Measurements from ENCODE around the gene SH2B3. TPM values are rescaled to one million over a fixed set of nuclear protein-coding genes. Genes with fewer than 3 reads are reported as not detected.

Gene SH2B3
- total and polyA plus RNA-seq, 9 of the 15 experiments (the other 6 are each of a cell fraction or from before 2014, with no cell fraction given) = 10.8 to 75.3 (median 37.4) TPM

DNA sequence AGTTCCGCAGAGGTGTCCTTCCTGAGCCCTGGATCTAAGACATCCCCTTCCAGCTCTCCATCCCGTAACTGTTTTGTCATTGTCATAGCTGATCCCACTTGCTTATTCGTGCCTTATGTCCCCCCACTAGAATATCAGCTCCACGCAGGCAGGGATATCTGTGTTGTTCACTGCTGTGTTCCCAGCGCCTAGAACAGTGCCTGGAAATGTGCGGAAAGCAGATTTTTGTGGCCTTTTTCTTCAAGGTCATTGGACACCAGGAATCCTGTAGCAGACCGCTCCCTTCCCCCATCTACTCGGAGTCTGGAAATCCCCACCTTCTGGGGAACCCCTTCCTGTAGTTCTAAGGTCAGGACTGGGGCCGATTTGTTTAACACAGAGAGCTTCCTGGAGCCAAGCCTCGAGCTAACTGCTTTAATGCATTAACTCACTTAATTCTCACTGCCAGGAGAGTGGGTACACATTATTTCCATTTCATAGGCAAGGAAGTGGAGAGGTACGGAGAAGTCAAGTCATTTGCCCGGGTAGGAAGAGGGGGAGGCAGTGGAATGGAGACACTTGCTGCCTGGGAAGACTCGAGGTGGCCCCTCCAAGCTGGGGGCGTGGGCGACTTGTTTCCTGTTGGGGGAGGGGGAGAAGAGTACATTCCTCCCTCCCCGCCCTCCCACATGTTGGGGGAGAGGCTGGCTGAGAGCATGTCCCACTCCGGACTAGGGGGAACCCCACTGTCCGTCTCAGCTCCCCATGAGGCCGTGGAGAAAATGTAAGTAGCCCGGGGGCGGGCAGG, 1.2 kb upstream of the SH2B3 start (continued):
- TF ChIP-seq ZNF644 (tag; IDR thresholded peaks at IDR 0.05; ENCODE audit: low read depth) = peak; percentile 76; the same call in 1 of the 2 replicates
- TF ChIP-seq BRD9 (IDR thresholded peaks at IDR 0.05; ENCODE audit: low read depth, partially characterized antibody) = no peak
- TF ChIP-seq, protein P1, sequence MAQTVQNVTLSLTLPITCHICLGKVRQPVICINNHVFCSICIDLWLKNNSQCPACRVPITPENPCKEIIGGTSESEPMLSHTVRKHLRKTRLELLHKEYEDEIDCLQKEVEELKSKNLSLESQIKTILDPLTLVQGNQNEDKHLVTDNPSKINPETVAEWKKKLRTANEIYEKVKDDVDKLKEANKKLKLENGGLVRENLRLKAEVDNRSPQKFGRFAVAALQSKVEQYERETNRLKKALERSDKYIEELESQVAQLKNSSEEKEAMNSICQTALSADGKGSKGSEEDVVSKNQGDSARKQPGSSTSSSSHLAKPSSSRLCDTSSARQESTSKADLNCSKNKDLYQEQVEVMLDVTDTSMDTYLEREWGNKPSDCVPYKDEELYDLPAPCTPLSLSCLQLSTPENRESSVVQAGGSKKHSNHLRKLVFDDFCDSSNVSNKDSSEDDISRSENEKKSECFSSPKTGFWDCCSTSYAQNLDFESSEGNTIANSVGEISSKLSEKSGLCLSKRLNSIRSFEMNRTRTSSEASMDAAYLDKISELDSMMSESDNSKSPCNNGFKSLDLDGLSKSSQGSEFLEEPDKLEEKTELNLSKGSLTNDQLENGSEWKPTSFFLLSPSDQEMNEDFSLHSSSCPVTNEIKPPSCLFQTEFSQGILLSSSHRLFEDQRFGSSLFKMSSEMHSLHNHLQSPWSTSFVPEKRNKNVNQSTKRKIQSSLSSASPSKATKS (CRISPR knock-in tag; IDR thresholded peaks at IDR 0.05) = no peak
- peak in 1 of 2 experiments; percentile 65; a peak in 2 of 4 replicates for TF ChIP-seq TBL1XR1 (IDR thresholded peaks at IDR 0.05; ENCODE audit: low read length in 2 of 2)
- TF ChIP-seq HEY1 (CRISPR knock-in tag; IDR thresholded peaks at IDR 0.05; ENCODE audit: borderline replicate concordance) = no peak
- TF ChIP-seq L3MBTL2 (IDR thresholded peaks at IDR 0.05) = 0 out of 2 replicates have a peak, but pooled peaks have one; percentile 1
- no peak for TF ChIP-seq MAFG (tag; conservative IDR thresholded peaks at IDR 0.05)
- no peak for TF ChIP-seq NUFIP1 (IDR thresholded peaks at IDR 0.05; ENCODE audit: partially characterized antibody)
- TF ChIP-seq RFX1 (IDR thresholded peaks at IDR 0.05) = no peak
- TF ChIP-seq, protein P2, sequence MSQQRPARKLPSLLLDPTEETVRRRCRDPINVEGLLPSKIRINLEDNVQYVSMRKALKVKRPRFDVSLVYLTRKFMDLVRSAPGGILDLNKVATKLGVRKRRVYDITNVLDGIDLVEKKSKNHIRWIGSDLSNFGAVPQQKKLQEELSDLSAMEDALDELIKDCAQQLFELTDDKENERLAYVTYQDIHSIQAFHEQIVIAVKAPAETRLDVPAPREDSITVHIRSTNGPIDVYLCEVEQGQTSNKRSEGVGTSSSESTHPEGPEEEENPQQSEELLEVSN (IDR thresholded peaks at IDR 0.05; ENCODE audit: borderline replicate concordance in 1 of 2, extremely low read depth in 1 of 2, insufficient read depth in 1 of 2, insufficient read length in 1 of 2, low read depth in 1 of 2, low read length in 1 of 2, poor library complexity in 1 of 2, severe bottlenecking in 1 of 2) = peak in 1 of 2 experiments; percentile 51
- TF ChIP-seq HSF4 (CRISPR knock-in tag; IDR thresholded peaks at IDR 0.05; ENCODE audit: borderline replicate concordance) = no peak
- peak; percentile 90 for TF ChIP-seq ETV1 (tag; conservative IDR thresholded peaks at IDR 0.05; ENCODE audit: low read depth)
- no peak for TF ChIP-seq PHF20 (IDR thresholded peaks at IDR 0.05; ENCODE audit: partially characterized antibody)
- TF ChIP-seq DDX20 (tag; IDR thresholded peaks at IDR 0.05; ENCODE audit: low read depth) = peak; percentile 68; the same call in 1 of the 2 replicates
